Omental fat pad (tissue), 4 donors: ENCODE data around the gene NXPE4. TPM values are rescaled to one million over a fixed set of nuclear protein-coding genes. Genes with fewer than 3 reads are reported as not detected.
"Not testable (repeated sequence)": the region's sequence is repeated elsewhere in the genome, so short reads cannot be mapped to it uniquely, and the experiment has no call there.

Experiments
- ATAC-seq: fragments of 150-250 bp; one replicate; pipeline ENCODE4 v1.9.1; 2016; ENCODE audit warnings: mild to moderate bottlenecking, moderate library complexity; ENCODE audit not compliant: low FRiP score
- DNase-seq: peaks from one replicate; pipeline ENCODE4 v3.0.0-alpha.2; 2019; ENCODE audit warnings: low spot score
- total RNA-seq, 4 donors: library from RNA; depleted of rRNA; stranded (reverse); fragments of >200 nt; gene quantifications; one replicate each; pipeline ENCODE4 v1.1.0, GENCODE V29; 2016
- TF ChIP-seq, protein P1 (sequence below), 3 donors: fragments of 450-650 bp; IDR thresholded peaks; one replicate each; pipeline ENCODE4 v1.5.1; 2016 to 2017; ENCODE audit warnings: antibody characterized with exemption in 3 of 3, mild to moderate bottlenecking in 3 of 3, moderate library complexity in 2 of 3

NXPE4 gene
- total RNA-seq, result not detected

DNA sequence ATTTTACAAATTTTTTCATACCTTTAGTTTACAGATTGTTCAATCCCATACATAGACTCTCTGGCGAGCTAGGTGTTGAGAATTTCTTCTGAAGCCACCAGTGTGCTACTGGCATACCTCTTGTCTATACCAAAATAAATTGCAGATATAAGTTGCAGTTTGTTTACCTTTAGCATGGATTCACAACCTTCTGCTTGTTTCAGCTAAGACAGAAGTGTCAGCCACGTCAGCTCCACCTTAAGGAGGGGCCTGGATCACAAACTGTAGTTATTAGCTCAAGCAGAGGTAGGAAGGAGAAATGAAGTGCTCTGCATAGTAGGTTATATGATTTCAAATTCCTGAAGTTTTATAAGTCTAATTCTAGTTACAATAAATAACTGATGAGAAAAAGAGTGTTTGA, at the start of gene NXPE4:
TSS of gene NXPE4 (minus strand) at position 216 of the 400 bp plus-strand sequence. CDS start 1,027 bp downstream, outside the sequence.
- TF ChIP-seq, protein P1, sequence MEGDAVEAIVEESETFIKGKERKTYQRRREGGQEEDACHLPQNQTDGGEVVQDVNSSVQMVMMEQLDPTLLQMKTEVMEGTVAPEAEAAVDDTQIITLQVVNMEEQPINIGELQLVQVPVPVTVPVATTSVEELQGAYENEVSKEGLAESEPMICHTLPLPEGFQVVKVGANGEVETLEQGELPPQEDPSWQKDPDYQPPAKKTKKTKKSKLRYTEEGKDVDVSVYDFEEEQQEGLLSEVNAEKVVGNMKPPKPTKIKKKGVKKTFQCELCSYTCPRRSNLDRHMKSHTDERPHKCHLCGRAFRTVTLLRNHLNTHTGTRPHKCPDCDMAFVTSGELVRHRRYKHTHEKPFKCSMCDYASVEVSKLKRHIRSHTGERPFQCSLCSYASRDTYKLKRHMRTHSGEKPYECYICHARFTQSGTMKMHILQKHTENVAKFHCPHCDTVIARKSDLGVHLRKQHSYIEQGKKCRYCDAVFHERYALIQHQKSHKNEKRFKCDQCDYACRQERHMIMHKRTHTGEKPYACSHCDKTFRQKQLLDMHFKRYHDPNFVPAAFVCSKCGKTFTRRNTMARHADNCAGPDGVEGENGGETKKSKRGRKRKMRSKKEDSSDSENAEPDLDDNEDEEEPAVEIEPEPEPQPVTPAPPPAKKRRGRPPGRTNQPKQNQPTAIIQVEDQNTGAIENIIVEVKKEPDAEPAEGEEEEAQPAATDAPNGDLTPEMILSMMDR (IDR thresholded peaks at IDR 0.05), result no peak
- no peak for DNase-seq
- no peak for ATAC-seq

DNA sequence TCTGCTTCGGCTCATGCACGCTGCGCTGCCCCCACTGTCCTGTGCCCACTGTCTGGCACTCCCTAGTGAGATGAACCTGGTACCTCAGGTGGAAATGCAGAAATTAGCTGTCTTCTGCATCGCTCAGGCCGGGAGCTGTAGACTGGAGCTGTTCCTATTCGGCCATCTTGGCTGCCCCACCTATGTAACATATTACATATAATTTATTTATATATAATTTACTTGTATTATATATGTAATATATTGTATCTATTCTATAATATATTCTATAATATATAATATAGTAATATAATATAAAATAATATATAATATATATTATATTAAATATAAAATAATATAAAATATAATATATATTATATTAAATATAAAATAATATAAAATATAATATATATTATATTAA, 43.9 kb upstream of the NXPE4 start:
- DNase-seq, result not testable (repeated sequence)

DNA sequence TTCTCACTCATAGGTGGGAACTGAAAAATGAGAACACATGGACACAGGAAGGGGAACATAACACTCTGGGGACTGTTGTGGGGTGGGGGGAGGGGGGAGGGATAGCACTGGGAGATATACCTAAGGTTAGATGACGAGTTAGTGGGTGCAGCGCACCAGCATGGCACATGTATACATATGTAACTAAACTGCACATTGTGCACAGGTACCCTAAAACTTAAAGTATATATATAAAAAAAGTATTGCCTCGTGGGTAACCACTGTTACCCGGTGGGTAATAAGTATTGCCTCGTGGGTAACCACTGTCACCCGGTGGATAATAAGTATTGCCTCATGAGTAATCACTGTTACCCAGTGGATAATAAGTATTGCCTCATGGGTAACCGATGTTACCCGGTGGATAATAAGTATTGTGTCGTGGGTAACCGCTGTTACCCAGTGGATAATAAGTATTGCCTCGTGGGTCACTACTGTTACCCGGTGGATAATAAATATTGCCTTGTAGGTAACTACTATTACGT, 35.9 kb upstream of the NXPE4 start:
- not testable (repeated sequence) for ATAC-seq, DNase-seq

More for the DNA sequence above, 43.9 kb upstream of the NXPE4 start:
- ATAC-seq, result not testable (repeated sequence)

DNA sequence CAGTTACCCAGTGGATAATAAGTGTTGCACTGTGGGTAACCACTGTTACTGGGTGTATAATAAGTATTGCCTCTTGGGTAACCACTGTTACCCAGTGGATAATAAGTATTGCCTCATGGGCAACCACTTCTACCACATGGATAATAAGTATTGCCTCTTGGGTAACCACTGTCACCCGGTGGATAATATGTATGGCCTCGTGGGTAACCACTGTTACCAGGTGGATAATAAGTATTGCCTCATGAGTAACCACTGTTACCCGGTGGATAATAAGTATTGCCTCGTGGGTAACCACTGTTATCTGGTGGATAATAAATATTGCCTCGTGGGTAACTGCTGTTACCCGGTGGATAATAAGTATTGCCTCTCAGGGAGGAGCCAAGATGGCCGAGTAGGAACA, 29.7 kb upstream of the NXPE4 start:
- ATAC-seq (no peak), DNase-seq (no peak)
- TF ChIP-seq, protein P1 (IDR thresholded peaks at IDR 0.05), result no peak

DNA sequence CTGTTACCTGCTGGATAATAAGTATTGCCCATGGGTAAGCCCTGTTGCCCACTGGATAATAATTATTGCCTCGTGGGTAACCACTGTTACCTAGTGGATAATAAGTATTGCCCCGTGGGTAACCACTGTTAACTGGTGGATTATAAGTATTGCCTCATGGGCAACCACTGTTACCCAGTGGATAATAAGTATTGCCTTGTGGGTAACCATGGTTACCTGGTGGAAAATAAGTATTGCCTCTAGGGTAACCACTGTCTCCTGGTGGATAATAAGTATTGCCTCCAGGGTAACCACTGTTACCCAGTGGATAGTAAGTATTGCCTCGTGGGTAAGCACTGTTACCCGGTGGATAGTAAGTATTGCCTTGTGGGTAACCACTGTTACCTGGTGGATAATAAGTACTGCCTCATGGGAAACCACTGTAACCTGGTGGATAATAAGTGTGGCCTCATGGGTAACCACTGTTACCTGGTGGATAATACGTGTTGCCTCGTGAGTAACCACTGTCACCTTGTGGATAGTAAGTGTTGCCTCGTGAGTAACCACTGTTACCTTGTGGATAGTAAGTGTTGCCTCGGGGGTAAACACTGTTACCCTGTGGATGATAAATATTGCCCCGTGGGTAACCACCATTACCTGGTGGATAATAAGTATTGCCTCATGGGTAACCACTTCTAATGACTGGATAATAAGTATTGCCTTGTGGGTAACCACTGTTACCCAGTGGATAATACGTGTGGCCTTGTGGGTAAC, 29.0 kb upstream of the NXPE4 start:
- TF ChIP-seq, protein P1 (IDR thresholded peaks at IDR 0.05), result no peak
- ATAC-seq (no peak), DNase-seq (no peak)

DNA sequence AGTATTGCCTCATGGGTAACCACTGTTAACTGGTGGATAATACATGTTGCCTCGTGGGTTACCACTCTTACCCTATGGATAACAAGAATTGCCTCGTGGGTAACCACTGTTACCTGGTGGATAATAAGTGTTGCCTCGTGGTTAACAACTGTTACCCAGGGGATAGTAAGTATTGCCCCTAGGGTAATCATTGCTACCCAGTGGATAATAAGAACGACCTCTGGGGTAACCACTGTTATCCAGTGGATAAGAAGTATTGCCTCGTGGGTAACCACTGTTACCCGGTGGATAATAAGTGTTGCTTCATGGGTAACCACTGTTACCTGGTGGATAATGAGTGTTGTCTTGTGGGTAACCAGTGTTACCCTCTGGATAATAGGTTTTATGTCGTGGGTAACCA, 28.1 kb upstream of the NXPE4 start:
- TF ChIP-seq, protein P1 (IDR thresholded peaks at IDR 0.05), result no peak
- DNase-seq (no peak), ATAC-seq (no peak)

DNA sequence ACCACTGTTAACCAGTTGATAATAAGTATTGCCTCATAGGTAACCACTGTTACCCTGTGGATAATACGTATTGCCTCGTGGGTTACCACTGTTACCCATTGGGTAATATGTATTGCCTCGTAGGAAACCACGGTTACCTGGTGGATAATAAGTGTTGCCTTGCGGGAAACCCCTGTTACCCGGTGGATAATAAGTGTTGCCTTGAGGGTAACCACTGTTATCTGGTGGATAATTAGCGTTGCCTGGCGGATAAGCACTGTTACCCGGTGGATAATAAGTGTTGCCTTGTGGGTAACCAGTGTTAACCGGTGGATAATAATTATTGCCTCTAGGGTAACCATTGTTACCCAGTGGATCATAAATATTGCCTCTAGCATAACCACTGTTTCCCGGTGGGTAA, 27.3 kb upstream of the NXPE4 start:
- TF ChIP-seq, protein P1 (IDR thresholded peaks at IDR 0.05), result no peak
- no peak for ATAC-seq
- no peak for DNase-seq
